Ureter (tissue), 1 donor: ENCODE measurements around the gene CCDC9B. TPM values are rescaled to one million over a fixed set of nuclear protein-coding genes. Genes with fewer than 3 reads are reported as not detected.

ENCODE experiments used
- DNase-seq: peaks from one replicate; pipeline ENCODE4 v3.0.0-alpha.2; 2020; ENCODE audit warnings: low spot score
- total RNA-seq: library from RNA; stranded (reverse); gene quantifications from one replicate; pipeline ENCODE4 v1.2.4, GENCODE V29; 2023
- donor health status: DM: yes; HTN: yes; CAD: no.

Gene CCDC9B
- total RNA-seq, 1 donor from 2014 or later = 56.5 TPM

DNA sequence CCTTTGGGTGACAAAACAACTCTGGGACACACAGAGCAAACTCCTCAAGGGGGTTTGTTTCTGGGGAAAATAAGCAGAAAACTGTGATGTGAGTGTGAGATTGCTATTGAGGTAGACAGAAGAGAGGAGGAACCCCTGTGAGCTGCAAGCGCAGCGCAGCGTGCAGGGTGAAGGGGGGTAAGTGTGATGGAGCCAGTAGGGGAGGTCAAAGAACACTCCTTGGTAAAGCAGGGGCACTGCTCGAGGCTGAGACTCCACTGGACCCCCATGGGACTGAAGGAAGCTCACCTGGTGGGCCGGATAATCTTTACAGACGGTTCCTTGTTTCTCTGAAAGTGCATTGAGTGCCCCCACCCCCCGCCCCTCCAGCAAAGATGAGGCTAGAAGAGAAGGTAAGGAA is 9.7 kb downstream of the CCDC9B start:
- no peak for DNase-seq

DNA sequence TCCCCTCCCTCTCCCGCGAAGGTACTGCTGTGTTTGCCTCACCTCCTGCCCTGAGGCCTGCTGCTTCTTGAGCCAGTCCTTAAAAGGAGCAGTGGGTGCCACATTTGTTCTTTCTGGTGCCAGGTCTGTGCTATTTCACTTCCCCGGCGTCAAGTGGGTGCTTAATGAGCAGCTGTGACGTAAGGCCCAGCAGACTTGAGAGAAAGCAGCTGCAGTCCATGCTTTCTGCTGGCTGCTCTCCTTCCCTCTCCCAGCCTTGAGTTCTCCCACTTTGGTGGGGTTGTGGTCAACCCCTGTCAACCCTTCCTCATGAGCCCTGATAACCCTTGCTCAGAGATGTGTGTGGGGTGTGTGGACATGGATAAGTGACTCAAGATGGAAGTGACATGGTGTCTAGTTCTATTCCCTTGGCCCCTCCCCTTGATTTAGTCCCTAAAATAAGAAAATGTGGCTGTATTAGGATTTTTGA is 10.3 kb downstream of the CCDC9B start:
- DNase-seq = no peak

DNA sequence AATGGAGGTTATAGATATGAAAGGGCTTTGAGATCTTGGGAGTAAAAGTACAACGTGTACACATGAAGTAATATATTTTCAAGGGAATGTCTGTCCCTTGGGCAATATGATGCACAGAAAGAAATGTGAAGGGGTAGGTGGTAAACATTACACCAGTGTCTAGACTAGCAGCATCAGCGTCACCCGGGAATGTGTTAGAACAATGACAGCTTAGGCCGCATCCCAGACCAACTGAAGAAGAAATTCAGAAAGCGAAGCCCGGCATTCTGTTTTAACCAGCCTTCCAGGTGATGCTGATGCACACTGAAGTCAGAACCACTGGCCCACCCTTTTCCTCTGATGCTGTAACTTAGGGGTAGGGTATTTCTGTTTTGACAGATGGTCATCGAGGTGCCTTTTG is 10.9 kb downstream of the CCDC9B start:
- no peak for DNase-seq

DNA sequence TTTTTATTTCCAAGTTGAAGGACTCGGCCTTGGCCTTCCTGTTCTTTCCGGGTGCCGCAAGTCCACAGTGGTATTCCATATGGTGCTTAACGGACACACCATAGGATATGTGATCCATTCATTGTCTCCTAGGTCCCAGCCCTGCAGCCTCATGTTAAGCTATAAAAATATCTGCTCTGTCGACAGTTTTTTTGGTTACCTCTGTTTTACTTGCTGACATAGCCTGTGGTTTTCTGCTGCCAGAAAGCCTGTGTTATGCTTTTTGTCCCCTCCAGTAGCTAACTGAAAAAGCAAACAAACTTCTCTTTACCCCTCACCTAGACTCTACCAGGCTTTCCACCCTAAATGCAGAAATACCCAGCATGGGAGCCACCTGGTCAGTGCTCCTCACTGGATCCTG is 12.0 kb downstream of the CCDC9B start:
- no peak for DNase-seq

DNA sequence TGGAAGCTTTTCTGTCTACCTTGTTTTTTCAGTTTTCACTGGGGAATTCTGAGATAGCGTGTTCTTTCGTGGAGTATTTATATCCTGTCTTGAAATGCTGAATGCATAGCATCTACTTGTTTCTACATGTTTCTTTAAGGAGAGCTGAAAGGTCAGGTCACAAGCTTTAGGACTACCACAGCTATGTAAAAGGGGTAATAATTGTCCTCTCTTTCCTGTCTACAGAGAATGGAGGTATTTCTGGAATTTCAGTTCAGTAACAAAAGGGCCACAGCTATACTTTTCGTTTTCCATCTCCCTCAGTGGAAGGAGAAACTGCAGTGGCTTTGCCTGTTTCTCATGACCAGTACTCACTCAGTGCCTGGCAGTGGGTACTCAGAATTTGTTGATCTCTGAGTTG is 12.6 kb downstream of the CCDC9B start:
- no peak for DNase-seq

DNA sequence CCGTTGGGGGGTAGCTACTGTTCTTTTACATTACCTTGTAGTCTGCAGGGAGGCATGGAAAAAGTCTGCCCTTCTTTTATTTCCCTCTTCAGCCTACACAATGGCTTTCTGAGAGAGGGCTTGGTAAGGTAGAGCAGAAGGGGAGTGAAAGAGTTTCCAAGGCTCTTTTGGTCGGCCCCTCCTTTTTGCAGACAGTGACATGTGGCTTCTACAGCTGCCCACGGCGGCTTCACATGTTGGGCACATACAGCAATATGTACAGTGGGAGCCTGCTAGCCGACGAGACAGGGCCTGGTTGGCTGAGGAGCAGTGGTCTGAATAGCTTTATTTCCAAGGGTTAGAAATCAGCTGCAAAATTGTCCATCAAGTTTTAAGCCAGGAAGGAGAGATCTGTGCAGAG is 13.3 kb downstream of the CCDC9B start:
- no peak for DNase-seq

DNA sequence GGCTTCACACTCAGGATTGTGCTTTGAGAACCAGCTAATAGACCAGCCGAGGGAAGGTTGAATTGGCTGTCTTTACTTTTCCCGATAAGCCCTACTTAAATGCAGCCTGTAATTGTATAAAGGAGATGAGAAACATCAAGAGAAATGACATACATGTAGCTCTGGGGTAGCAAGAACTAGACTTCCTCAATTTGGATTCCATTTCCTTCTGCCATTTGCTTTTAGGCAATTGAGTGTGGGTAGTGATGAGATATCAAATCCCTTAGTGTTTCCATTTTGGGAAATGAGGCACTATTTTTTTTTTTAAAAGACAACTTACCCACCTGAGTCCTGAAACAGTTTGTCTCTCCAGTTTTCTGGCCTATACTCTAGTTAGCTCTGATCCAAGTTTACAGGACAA is 15.0 kb downstream of the CCDC9B start:
- no peak for DNase-seq

DNA sequence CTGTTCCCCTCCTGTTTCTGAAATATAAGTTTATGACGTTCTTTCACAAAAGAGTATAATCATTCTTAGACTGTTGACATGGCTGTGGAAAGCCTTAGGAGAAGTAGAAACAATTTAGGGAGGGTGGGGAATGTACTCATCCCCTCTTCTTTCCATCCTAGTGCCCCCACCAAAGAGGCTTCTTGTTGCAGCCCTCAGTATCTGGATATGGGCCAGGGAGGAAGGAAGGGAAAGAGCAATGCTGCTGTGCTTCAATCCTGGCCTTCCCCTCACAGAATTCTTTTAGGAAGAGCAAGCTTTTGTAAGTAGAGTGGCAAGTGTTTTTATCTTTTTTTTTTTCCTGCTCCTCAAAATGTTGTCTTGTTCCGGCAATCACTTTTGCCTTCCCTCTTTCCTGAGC is 15.6 kb downstream of the CCDC9B start:
- DNase-seq = no peak

DNA sequence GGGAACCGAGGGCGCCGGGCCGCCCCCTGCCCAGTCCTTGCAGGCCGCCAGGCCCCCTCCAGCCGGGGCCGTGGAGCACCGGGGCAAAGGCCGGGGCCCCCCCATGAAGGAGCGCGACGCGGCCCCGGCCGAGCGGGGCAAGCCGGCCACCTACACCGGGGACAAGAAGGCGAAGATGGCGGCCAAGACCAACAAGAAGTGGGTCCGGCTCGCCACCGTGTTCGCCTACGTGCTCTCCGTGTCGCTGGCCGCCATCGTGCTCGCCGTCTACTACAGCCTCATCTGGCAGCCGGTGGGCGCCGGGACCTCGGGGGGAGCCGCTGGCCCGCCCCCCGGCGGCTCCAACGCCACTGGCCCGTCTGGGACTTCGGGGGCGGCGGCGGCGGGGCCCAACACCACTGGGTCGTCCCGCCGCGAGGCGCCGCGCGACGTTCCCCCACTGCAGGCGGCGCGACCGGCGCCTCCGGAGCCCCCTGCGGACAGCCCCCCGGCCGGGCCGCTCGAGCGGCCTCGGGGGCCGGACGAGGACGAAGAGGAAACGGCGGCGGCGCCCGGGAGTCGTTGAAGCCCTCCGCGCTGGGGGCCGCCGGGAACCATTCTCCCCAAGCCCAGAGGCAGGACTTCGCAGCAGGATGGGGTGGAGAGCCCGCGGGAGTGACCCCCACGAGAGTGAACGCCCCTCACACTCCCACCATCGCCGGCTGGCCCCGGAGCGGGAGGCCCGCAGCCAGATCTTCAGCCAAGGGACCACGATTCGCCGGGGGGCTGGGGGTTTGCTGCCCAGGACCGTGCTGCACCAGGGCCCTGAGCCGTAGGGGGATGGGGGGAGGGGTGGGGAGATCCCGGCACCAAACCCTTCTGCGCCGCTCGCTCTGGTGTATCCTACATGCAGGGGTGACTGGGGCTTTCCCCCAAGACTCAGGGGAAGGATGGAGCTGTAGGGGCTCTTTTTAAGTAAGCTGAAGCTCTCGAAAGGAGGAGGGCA is 16.5 kb downstream of the CCDC9B start:
- DNase-seq = no peak

DNA sequence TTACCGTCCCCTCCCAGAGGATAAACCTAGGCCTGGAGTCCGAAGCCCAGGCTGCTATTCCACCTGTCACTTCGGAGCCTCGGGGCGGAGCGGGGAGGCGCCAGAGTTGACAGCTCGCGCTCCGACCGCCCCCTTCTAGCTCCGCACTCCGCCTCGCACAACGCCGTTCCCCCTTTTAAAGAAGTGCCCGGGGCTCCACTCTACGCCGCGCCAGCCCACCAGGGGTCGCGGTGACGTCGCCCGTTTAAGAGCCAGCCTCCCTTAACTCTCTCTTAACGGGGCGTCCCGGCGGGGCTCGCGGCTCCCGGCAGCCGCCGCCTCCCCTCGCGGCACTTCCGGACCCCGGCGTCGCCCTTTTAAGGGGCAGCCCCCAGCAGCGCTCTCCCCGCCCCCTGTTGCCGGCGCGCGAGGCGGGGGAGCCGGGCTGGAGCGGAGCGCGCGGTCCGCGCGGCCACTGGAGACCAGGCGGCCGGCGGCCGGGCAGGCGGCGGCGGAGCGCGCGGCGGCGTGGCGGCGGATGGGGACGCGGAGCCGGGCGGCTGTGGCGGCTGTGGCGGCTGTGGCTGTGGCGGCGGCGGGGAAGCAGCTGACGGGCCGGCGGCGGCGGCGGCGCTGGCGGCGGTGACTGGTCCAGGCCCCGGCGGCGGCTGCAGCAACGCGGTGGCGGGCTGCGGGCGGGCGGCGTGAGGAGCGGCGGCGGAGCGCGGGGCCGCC is 17.3 kb downstream of the CCDC9B start, which contains the start of gene INAFM2:
Gene INAFM2 (plus strand): TSS at position 454 of the 714 bp plus-strand sequence. CDS start 364 bp downstream, outside the sequence.
- peak; percentile 92 for DNase-seq

DNA sequence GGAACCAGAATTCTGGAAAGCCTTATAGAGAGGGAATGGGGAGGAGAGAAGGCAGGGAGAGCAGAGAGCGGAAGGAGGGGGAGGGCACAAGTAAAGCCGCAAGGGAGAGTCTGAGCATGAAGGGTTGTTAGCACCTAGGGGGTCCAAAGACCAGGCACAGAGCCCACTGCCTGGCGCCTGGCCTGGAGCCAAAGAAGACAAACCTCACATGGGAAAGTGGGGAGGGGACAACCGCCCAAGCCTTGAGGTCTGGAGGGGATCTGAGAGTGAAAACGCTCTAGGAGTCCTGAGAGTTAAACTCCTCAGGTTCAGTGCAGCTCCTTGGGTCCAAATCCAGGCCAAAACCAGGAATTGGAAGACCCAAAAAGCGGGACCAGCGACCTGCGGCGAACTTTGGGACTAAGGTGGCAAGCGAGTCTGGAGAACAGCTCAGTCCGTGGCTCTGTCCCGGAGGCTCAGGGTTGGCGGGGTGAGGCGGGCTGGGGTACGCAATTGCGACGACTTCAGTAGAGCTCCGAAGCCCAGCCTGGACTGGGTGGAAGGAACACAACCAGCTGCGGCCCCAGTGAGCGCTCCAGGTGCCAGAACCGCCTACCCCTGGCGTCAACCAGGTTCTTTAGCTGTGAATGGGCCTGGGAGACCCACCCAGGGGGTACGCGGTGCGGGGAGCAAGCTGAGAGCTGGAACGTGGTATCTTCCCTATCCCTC is 18.1 kb downstream of the CCDC9B start:
- DNase-seq = no peak

DNA sequence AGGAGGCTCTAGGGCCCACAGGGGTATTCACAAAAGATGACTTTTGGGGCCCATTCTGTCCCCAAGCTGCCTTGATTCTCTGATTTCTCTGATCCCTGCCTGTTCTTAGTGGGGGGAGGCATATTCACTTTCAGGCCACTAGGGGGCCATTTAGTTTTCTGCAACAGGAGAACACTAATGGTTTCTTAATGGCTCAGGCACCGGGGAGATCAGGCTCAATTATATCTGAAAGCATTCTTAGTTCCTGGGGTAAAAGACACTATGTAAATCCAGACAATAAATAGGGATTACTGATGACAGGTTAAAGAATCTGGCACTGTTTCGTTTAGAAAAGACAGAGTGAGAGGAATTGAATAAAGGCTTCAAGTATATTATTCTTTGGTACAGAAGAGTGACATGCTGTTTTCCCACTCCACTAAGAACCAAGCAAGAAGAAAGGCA is 19.8 kb downstream of the CCDC9B start:
- DNase-seq = no peak

DNA sequence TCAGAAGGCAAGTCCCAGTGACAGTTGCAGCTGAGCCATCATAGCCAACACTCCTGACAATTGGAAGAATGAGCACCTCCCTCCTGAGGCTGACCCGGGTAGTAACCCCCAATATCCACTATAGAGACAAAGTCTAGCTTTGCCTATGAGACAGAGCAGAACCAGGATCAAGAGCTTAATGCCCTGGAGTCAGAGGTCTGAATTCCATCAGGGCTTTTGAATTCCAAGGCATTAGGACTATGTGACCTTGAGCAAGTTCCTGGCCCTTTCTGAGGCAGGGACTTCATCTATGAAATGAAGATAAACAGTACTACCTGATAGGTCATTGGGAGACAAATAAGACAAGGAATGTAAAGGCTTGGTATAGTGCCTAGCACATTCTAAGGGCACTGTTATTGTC is 20.3 kb downstream of the CCDC9B start:
- no peak for DNase-seq

DNA sequence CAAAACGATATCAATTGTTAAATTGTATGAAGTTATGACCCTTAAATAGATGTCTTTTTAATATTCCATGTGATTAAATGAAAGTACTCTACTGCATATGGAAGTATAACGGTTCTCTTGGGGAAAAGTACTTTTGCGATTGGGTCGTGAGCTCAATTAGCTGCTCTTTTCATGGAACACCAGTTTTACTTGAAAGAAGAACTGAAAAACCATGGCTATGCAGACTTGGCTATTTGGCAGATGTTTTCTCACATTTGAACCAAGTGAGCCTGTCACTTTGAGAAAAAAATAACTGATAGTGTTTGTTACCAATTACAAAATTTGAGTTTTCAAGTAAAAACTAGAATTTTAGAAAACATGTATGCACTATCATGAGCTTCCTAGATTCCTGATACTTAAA is 23.2 kb downstream of the CCDC9B start:
- DNase-seq = no peak

DNA sequence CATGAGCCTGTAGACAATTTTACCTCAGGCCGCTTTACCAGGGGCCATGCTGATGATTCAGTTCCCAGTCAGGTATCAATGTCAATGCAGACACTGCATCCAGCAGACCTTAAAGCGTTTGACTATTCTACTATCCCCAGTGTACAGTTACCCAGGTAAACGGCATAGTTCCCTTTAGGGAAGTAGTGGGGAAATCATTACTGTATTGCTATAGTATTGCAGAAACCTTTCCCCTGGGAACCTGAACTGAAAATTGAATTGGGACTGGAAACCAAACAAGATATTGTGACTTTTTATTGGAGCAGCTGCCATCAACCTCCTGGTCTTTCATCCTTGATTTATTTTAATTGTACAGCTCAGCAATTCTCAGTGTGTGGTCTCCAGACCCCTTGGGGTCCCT is 23.8 kb downstream of the CCDC9B start:
- no peak for DNase-seq

DNA sequence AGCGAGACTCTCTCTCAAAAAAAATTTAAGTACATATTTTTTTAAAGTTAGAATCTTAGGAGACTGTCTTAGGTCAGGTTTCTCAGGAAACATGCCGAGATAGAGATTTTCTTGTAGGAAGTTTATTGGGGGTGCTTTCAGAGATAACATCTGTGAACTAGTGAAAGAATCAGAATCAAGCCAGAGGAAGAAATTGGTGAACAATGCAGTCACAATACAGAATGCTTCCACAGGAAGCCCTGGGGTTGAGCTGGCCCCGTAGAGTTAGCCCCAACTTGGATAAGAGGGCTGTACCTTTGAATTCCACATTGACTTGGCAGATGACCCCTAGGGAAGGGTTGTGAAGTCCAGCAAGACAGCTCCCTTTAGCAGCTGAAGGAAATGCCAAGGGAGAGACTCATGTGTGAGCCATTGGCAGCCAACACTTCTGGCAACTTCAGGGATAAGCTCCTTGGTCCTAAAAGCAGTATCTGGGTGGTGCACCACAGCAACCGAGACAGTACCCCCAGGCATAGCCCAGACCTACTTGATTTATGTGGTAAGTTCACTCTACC is 25.9 kb downstream of the CCDC9B start:
- DNase-seq = no peak

DNA sequence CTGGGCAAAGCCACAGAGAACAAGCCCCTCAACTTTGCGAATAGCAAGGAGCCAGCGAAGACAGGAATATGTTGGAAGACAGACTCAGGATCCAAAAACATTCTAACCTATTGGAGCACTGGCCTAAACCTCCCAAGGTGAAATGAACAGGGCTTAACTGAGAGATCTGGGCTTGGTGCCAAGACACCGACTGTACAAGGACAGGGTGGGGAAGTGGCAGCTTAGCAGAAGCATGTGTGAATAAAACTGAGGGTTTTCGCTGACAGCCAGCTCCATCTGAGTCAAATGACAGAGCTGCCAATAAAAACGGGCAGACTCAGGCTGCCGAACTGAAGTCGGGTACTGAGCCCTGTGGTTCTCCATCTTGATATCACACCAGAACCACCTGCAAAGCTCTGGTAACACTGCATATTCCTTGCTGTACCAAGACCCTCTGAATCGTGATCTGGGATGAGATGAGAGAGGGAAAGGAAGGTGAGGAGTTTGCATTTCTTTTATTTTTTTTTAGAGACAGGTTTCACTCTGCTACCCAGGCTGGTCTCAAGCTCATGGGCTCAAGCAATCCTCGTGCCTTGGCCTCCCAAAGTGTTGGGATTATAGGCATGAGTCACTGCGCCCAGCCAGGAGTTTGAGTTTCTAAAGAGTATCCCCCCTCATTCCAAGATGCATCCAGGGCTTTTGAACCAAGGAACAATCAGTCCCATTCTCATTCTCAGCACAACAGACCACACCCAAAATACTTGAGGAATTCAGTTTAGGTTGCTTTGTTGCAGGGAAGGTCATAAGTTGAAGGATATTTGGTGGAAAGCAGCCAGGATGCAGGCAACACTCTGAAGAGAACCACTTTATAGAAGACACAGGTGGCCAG is 27.0 kb downstream of the CCDC9B start:
- DNase-seq = peak; percentile 75

DNA sequence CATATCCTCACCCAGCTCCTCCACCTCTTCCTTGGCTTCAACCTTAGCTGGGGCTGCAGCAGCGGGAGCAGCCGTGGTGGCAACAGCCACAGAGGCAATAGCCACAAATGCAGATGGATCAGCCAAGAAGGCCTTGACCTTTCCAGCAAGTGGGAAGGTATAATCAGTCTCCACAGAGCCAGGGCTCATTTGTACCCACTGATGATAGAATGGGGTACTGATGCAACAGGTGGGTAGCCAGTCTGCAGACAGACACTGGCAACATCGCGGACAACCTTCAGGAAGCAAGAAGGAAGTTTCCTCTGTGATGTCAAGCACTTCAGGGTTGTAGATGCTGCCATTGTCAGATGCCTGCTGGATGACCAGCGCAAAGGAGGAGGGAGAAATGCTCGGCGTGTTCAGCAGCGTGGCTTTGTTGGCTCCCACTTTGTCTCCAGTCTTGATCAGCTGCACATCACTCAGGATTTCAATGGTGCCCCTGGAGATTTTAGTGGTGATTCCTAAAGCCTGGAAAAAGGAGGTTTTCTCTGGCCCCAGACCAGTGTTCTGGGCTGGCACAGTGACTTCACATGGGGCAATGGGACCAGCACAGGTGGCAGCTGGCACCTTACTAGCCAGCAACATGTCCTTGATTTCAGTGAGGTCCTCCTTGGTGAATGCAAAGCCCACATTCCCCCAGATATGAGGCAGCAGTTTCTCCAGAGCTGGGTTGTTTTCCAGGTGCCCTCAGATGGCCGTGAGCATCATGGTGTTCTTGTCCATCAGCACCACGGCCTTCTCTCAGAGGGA is 28.2 kb downstream of the CCDC9B start:
- DNase-seq = no peak

DNA sequence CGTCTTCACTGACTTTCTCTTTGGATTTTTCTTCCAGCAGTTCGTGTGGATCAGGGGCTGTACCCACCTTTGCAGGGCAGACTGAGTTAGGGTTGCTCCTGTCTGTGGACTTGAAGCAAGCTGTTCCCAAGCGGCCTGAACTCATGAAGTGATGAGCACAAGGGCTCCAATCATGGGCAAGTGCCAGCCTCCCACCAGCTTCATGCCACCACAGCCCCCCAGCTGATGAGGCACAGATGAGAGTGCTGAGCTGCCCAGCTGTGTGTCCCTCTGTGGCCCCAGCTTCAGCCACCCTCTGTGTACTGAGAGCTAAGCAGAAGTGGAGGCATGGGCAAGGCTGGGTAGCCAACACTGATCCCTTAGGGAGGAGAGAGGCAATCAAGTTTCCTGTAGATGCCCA is 29.7 kb downstream of the CCDC9B start:
- no peak for DNase-seq
